IMR-90 (cell line): ENCODE results near the gene BARX1. TPM values are rescaled to one million over a fixed set of nuclear protein-coding genes. Genes with fewer than 3 reads are reported as not detected.

Source experiments
- ATAC-seq: fragments of 200-7000 bp; cut with Tn5 transposase; 2 replicates; pipeline ENCODE4 v1.9.1; 2020; ENCODE audit warnings: low read depth, mild to moderate bottlenecking, moderate library complexity
- BruUV-seq: library from RNA; stranded (reverse); fragments of 400-500 nt; replicated peaks from 2 replicates; lab custom pipeline; 2021; lab: Mats Ljungman, UMichigan
- CTCF ChIA-PET: fragments of 300-600 bp; formaldehyde crosslinking; extraction: SDS; loops from one replicate; lab custom pipeline; 2021; ENCODE audit warnings: antibody characterized with exemption; lab: Yijun Ruan, JAX
- POLR2A ChIA-PET: fragments of 300-600 bp; sonication (Branson Sonifier 250); formaldehyde crosslinking; loops from one replicate; lab custom pipeline; 2022; ENCODE audit warnings: antibody characterized with exemption; ENCODE audit not compliant: unreplicated experiment; lab: Charles Lee
- DNase-seq: peaks from one replicate; pipeline ENCODE4 v3.0.0; 2013
- H2AFZ ChIP-seq: replicated peaks from 2 replicates; pipeline ENCODE3; 2013; ENCODE audit warnings: low read length, mild to moderate bottlenecking; ENCODE audit not compliant: poor library complexity
- H2AK5ac ChIP-seq: 2 replicates; pipeline ENCODE4 v1.6.1; 2013; ENCODE audit warnings: low read depth, low read length, inconsistent platforms
- H2AK9ac ChIP-seq: replicated peaks from 2 replicates; pipeline ENCODE3; 2013; ENCODE audit warnings: mild to moderate bottlenecking, low read depth, low read length, moderate library complexity; ENCODE audit not compliant: poor library complexity
- H2BK120ac ChIP-seq: 2 replicates; pipeline ENCODE4 v1.6.1; 2013; ENCODE audit warnings: low read depth, low read length, inconsistent platforms
- H2BK15ac ChIP-seq: 3 replicates; pipeline ENCODE4 v1.6.1; 2013; ENCODE audit warnings: low read depth, low read length, inconsistent platforms
- H2BK20ac ChIP-seq: 2 replicates; pipeline ENCODE4 v1.6.1; 2013; ENCODE audit warnings: low read depth, mild to moderate bottlenecking, inconsistent platforms, low read length, moderate library complexity
- H2BK5ac ChIP-seq: 2 replicates; pipeline ENCODE4 v1.6.1; 2013; ENCODE audit warnings: mild to moderate bottlenecking, low read depth, low read length, inconsistent platforms; ENCODE audit not compliant: poor library complexity, severe bottlenecking
- H3K14ac ChIP-seq: replicated peaks from 2 replicates; pipeline ENCODE4 v1.6.1; 2013; ENCODE audit warnings: low read depth, low read length, inconsistent platforms
- H3K18ac ChIP-seq: 2 replicates; pipeline ENCODE4 v1.6.1; 2013; ENCODE audit warnings: low read depth, low read length, control low read depth
- H3K23ac ChIP-seq: 2 replicates; pipeline ENCODE4 v1.6.1; 2013; ENCODE audit warnings: low read depth, low read length, inconsistent platforms
- H3K27ac ChIP-seq: 2 replicates; pipeline ENCODE4 v1.5.1; 2013; ENCODE audit warnings: mild to moderate bottlenecking, control low read depth, low read length; ENCODE audit not compliant: insufficient read depth
- H3K27me3 ChIP-seq: 2 replicates; pipeline ENCODE4 v1.6.1; 2013; ENCODE audit warnings: low read length; ENCODE audit not compliant: control insufficient read depth, insufficient read depth
- H3K36me3 ChIP-seq: 2 replicates; pipeline ENCODE4 v1.6.1; 2013; ENCODE audit warnings: low read length, mixed read lengths; ENCODE audit not compliant: control insufficient read depth, insufficient read depth
- H3K4ac ChIP-seq: 2 replicates; pipeline ENCODE4 v1.6.1; 2013; ENCODE audit warnings: low read depth, low read length, inconsistent platforms
- H3K4me1 ChIP-seq: 2 replicates; pipeline ENCODE4 v1.6.1; 2013; ENCODE audit warnings: low read length, mixed read lengths; ENCODE audit not compliant: control insufficient read depth, insufficient read depth
- H3K4me2 ChIP-seq: 2 replicates; pipeline ENCODE4 v1.6.1; 2013; ENCODE audit warnings: low read depth, mild to moderate bottlenecking, control low read depth, low read length, moderate library complexity
- H3K4me3 ChIP-seq: 2 replicates; pipeline ENCODE4 v1.5.1; 2013; ENCODE audit warnings: low read depth, mild to moderate bottlenecking, control low read depth, low read length, moderate library complexity; ENCODE audit not compliant: insufficient read depth
- H3K56ac ChIP-seq: 2 replicates; pipeline ENCODE4 v1.6.1; 2013; ENCODE audit warnings: low read length, inconsistent platforms; ENCODE audit not compliant: insufficient read depth; ENCODE audit errors: extremely low read depth
- H3K79me1 ChIP-seq, 2 experiments: 2 replicates each; pipeline ENCODE4 v1.6.1; 2013; ENCODE audit warnings: low read length in 2 of 2, inconsistent platforms in 1 of 2, low read depth in 1 of 2
- H3K9ac ChIP-seq: 2 replicates; pipeline ENCODE4 v1.6.1; 2013; ENCODE audit warnings: low read depth, low read length, control low read depth
- H3K9me1 ChIP-seq: 2 replicates; pipeline ENCODE4 v1.6.1; 2013; ENCODE audit warnings: low read length, inconsistent platforms; ENCODE audit not compliant: insufficient read depth
- H3K9me3 ChIP-seq: 2 replicates; pipeline ENCODE4 v1.6.1; 2013; ENCODE audit warnings: low read length; ENCODE audit not compliant: control insufficient read depth, insufficient read depth
- H4K20me1 ChIP-seq: 2 replicates; pipeline ENCODE4 v1.6.1; 2013; ENCODE audit warnings: low read length, inconsistent platforms; ENCODE audit not compliant: insufficient read depth
- H4K5ac ChIP-seq: 2 replicates; pipeline ENCODE4 v1.6.1; 2013; ENCODE audit warnings: mild to moderate bottlenecking, low read depth, low read length, control low read depth
- H4K8ac ChIP-seq, 2 experiments: 2 replicates each; pipeline ENCODE4 v1.6.1; 2013; ENCODE audit warnings: low read depth in 2 of 2, low read length in 2 of 2, control low read depth in 1 of 2, inconsistent platforms in 1 of 2
- H4K91ac ChIP-seq: 2 replicates; pipeline ENCODE4 v1.6.1; 2013; ENCODE audit warnings: low read depth, low read length, inconsistent platforms; ENCODE audit not compliant: insufficient read depth
- CHD1 ChIP-seq: IDR thresholded peaks from 2 replicates; pipeline ENCODE4 v1.6.1; 2012; ENCODE audit warnings: low read depth, low read length, improper control_type of control experiment
- CTCF ChIP-seq: conservative IDR thresholded peaks from 2 replicates; pipeline ENCODE4 v1.5.1; 2012; ENCODE audit warnings: mild to moderate bottlenecking, low read depth, low read length, improper control_type of control experiment
- FOS ChIP-seq: fragments of 150-350 bp; IDR thresholded peaks from 2 replicates; pipeline ENCODE4 v1.6.1; 2016; ENCODE audit warnings: low read depth, low read length
- MXI1 ChIP-seq: IDR thresholded peaks from 2 replicates; pipeline ENCODE4 v1.6.1; 2012; ENCODE audit warnings: low read depth, mild to moderate bottlenecking, low read length, moderate library complexity, borderline replicate concordance
- NFE2L2 ChIP-seq: fragments of 150-350 bp; IDR thresholded peaks from 2 replicates; pipeline ENCODE4 v1.6.1; 2016; ENCODE audit warnings: low read depth, mild to moderate bottlenecking, low read length
- RCOR1 ChIP-seq: IDR thresholded peaks from 2 replicates; pipeline ENCODE4 v1.6.1; 2012; ENCODE audit warnings: mild to moderate bottlenecking, low read length, improper control_type of control experiment; ENCODE audit not compliant: insufficient replicate concordance
- RFX5 ChIP-seq: IDR thresholded peaks from 2 replicates; pipeline ENCODE4 v1.8.0; 2012; ENCODE audit warnings: low read depth, mild to moderate bottlenecking, low read length, moderate library complexity
- WGBS, 2 experiments: methylation state at CpG; one replicate each; pipeline versions ENCODE4 v1.1.5 to v1.1.7; 2013; ENCODE audit warnings: missing lambda C conversion rate in 2 of 2; ENCODE audit not compliant: insufficient read length in 1 of 2; ENCODE audit errors: extremely low coverage in 2 of 2; 5-methylcytosine and 5-hydroxymethylcytosine counted together
- dilution Hi-C: fragments of 300-500 bp; cut with HindIII; formaldehyde crosslinking; loops from one replicate; pipeline ENCODE4 v1.14.3; 2018; ENCODE audit warnings: low sequenced_read_pairs; ENCODE audit not compliant: unreplicated experiment
- in situ Hi-C: fragments of 300-500 bp; cut with MboI; formaldehyde crosslinking; loops from 3 replicates; pipeline ENCODE4 v1.14.3; 2019; ENCODE audit warnings: low sequenced_read_pairs, inconsistent platforms, mixed read lengths
- intact Hi-C: fragments of 100-400 bp; cut with micrococcal nuclease; formaldehyde crosslinking; loops from 2 replicates; pipeline ENCODE4 v1.10.0; 2022
- polyA plus RNA-seq, 3 experiments: library from polyadenylated mRNA; depleted of rRNA; stranded (reverse); fragments of >200 nt; gene quantifications; 2 replicates each; pipeline ENCODE4 v1.2.3, GENCODE V29; 2012; ENCODE audit warnings: low replicate concordance in 1 of 3
- total RNA-seq: library from RNA; depleted of rRNA; stranded (reverse); fragments of >200 nt; gene quantifications from 2 replicates; pipeline ENCODE4 v1.2.3, GENCODE V29; 2012

BARX1 gene
- total and polyA plus RNA-seq, 2 of the 4 experiments (the other 2 are of a cell fraction): not detected

DNA sequence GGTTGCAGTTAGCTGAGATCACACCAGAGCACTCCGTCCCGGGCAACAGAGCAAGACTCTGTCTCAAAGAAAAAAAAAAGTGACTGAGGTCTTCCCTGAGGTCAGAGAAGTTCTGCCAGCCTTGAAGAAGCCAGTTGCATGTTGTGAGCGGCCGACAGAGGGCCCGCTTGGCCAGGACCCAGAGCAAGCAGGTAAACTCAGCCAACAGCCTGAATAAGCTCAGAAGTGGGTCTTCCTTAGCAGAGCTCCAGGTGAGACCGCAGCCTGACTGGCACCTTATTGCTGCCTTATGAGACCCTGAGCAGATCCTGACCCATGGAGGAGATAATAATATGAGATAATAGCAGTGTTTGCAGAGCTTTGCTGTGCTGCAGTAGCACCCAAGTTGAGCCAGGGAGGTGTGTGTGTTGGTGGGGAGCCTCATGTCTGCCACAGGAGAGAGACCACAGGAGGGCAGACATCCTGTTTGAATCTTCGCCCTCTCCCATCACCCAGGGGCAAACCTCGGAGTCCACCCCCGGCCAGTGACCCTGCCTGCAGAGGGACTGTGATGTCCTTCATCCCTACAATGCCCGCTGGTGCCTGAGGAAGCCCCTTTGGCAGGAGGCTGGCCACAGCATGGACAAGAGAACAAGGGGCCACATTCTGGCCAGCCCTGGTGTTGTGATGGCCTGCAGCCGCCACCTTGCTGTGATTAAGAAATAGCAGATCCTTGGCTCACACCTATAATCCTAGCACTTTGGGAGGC is 10.8 kb upstream of the BARX1 start:
- Histone ChIP-seq H3K4ac (no peak overlapping the region), H3K56ac (no peak overlapping the region), H3K14ac (no peak overlapping the region), H2BK20ac (no peak overlapping the region), H3K23ac (no peak overlapping the region), H4K20me1 (no peaks in the 10 kb centered on the region), H2BK15ac (no peak overlapping the region), H2AFZ (no peak overlapping the region), H2AK9ac (no peak overlapping the region), H3K36me3 (no peaks in the 10 kb centered on the region), H4K5ac (no peak overlapping the region), H4K91ac (no peak overlapping the region), H2BK120ac (no peak overlapping the region), H3K18ac (no peak overlapping the region), H3K4me3 (no peak overlapping the region), H3K27ac (no peak overlapping the region), H3K4me1 (peaks cover 7% of the 10 kb centered on the region; the same call in 1 of the 2 replicates), H4K8ac (no peak overlapping the region), H3K4me2 (no peak overlapping the region), H2BK5ac (no peak overlapping the region), H3K9ac (no peak overlapping the region), H3K9me3 (no peaks in the 10 kb centered on the region), H3K27me3 (peaks cover 20% of the 10 kb centered on the region), H2AK5ac (no peak overlapping the region), H3K79me1 (no peaks in the 10 kb centered on the region), H3K9me1 (no peaks in the 10 kb centered on the region)
- BruUV-seq: no TSS peak
- in situ Hi-C loops (loop anchor here (25.0 kb wide), 2 partner anchors 554 to 804 kb away; no protein-coding TSS in a partner anchor), intact Hi-C loops (loop anchor here (10.0 kb wide), 1 partner anchor 801 kb away; no protein-coding TSS in a partner anchor), dilution Hi-C loops (no loop called here)
- ChIA-PET CTCF (no interaction called here), POLR2A (no interaction called here)
- no peak for ATAC-seq
- DNase-seq: no peak
- TF ChIP-seq CTCF (no peak), RCOR1 (no peak), RFX5 (no peak), MXI1 (no peak), CHD1 (no peak), FOS (no peak), NFE2L2 (no peak)
- 54% methylated on average over 5 of the region's 11 CpGs; no CpG with 5 or more reads in 1 of the 2 experiments for WGBS, 2 experiments
